ENCODE data around the gene GDF10.

The GDF10 gene

GRCh38 chr10:47351899-47352815, 52.2 kb downstream of the GDF10 start:
- no peak for DNase-seq (ENCODE audit: low read depth in 2 of 3, low spot score in 1 of 3)

GRCh38 chr10:47353351-47353750, 53.4 kb downstream of the GDF10 start:
- DNase-seq (ENCODE audit: low read depth in 2 of 3, low spot score in 1 of 3): no peak

- no peak for DNase-seq (ENCODE audit: low read depth in 2 of 3, low spot score in 1 of 3)
Measured at GRCh38 chr10:47354165-47354564, 54.2 kb downstream of the GDF10 start.

- no peak for DNase-seq (ENCODE audit: low read depth in 2 of 3, low spot score in 1 of 3)
Measured at GRCh38 chr10:47354900-47355299, 54.9 kb downstream of the GDF10 start.

GRCh38 chr10:47356708-47357107, 56.7 kb downstream of the GDF10 start:
- no peak for DNase-seq (ENCODE audit: low read depth in 2 of 3, low spot score in 1 of 3)

GRCh38 chr10:47357131-47357582, 57.2 kb downstream of the GDF10 start:
- no peak for DNase-seq (ENCODE audit: low read depth in 2 of 3, low spot score in 1 of 3)

GRCh38 chr10:47357911-47358310, 57.9 kb downstream of the GDF10 start:
- no peak for DNase-seq (ENCODE audit: low read depth in 2 of 3, low spot score in 1 of 3)

- no peak for DNase-seq (ENCODE audit: low read depth in 2 of 3, low spot score in 1 of 3)
Measured at GRCh38 chr10:47358457-47358856, 58.5 kb downstream of the GDF10 start.

- no peak for DNase-seq (ENCODE audit: low read depth in 2 of 3, low spot score in 1 of 3)
Measured at GRCh38 chr10:47359101-47359500, 59.1 kb downstream of the GDF10 start.

- DNase-seq (ENCODE audit: low read depth in 2 of 3, low spot score in 1 of 3): no peak
Measured at GRCh38 chr10:47359626-47360418, 59.8 kb downstream of the GDF10 start.

- no peak for DNase-seq (ENCODE audit: low read depth in 2 of 3, low spot score in 1 of 3)
Measured at GRCh38 chr10:47360419-47361040, 60.5 kb downstream of the GDF10 start.

- DNase-seq (ENCODE audit: low read depth in 2 of 3, low spot score in 1 of 3): peak in 2 of 3 donors; percentile 5 to 18
Measured at GRCh38 chr10:47361293-47361692, 61.3 kb downstream of the GDF10 start.

GRCh38 chr10:47362199-47362598, 62.2 kb downstream of the GDF10 start:
- no peak for DNase-seq (ENCODE audit: low read depth in 2 of 3, low spot score in 1 of 3)
